ENCODE measurements around the gene THBS2.
"Not testable (repeated sequence)": the region's sequence is repeated elsewhere in the genome, so short reads cannot be mapped to it uniquely, and the experiment has no call there.

Gene THBS2

GRCh38 chr6:169220068-169220964 lies 33.3 kb downstream of the THBS2 start:
- H3K4me1 Mint-ChIP-seq: peaks cover 8% of the 10 kb centered on the region
- H3K27me3 Mint-ChIP-seq (ENCODE audit: low read depth): peaks cover 6% of the 10 kb centered on the region
- TF ChIP-seq CTCF (IDR thresholded peaks at IDR 0.05; ENCODE audit: unreplicated experiment in 3 of 3): no peak
- peaks cover 11% of the 10 kb centered on the region for H3K36me3 Mint-ChIP-seq (ENCODE audit: low read depth)
- no peak overlapping the region for H3K4me3 Mint-ChIP-seq
- no peak overlapping the region for H3K27ac Mint-ChIP-seq
- peaks cover 7% of the 10 kb centered on the region for H3K9me3 Mint-ChIP-seq

- Mint-ChIP-seq H3K36me3 (ENCODE audit: low read depth) (peaks cover 5% of the 10 kb centered on the region), H3K27ac (no peak overlapping the region), H3K4me3 (no peak overlapping the region), H3K27me3 (ENCODE audit: low read depth) (no peaks in the 10 kb centered on the region), H3K9me3 (peaks cover 3% of the 10 kb centered on the region), H3K4me1 (peaks cover 19% of the 10 kb centered on the region)
- TF ChIP-seq CTCF (IDR thresholded peaks at IDR 0.05; ENCODE audit: unreplicated experiment in 3 of 3): no peak
These were observed 35.7 kb downstream of the THBS2 start for GRCh38 chr6:169217972-169218371.

- H3K9me3 Mint-ChIP-seq: peaks cover 5% of the 10 kb centered on the region
- peaks cover 5% of the 10 kb centered on the region for H3K36me3 Mint-ChIP-seq (ENCODE audit: low read depth)
- H3K27me3 Mint-ChIP-seq (ENCODE audit: low read depth): no peaks in the 10 kb centered on the region
- peaks cover 30% of the 10 kb centered on the region for H3K4me1 Mint-ChIP-seq
- peak overlapping the region in 1 of 3 experiments; percentile 99 for H3K27ac Mint-ChIP-seq
- H3K4me3 Mint-ChIP-seq: no peak overlapping the region
- no peak for TF ChIP-seq CTCF (IDR thresholded peaks at IDR 0.05; ENCODE audit: unreplicated experiment in 3 of 3)
These were observed 36.8 kb downstream of the THBS2 start for GRCh38 chr6:169216830-169217229.

DNA sequence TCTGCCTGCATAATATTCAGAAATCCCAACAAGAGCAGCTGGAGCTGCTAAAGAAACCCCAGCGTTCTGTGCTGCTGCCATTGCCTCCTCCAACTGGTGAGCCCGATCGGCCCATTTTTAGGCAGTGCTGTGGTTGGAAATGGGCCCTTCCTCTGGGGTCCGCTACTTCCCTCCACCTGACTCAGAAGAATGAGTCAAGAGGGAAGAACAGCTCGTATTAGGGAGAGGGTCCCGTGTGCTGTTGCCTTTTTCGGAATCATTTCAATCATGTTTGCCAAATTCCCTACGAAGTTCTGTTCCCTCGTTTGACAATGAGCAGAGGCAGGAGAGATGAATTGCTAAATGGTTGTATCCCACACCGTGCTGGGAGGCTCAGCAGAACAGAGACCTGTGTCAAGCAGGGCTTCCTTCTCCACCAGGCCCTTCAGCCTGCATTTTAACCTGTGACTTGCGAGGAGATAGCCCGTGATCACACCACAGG lies 38.4 kb downstream of the THBS2 start:
- Mint-ChIP-seq H3K36me3 (ENCODE audit: low read depth) (peaks cover 5% of the 10 kb centered on the region), H3K9me3 (peaks cover 5% of the 10 kb centered on the region), H3K27me3 (ENCODE audit: low read depth) (no peaks in the 10 kb centered on the region), H3K27ac (peak overlapping the region; percentile 72 to 99 (median 97)), H3K4me3 (peak overlapping the region in 2 of 3 experiments; percentile 20 to 26), H3K4me1 (peaks cover 33% of the 10 kb centered on the region)
- no peak for TF ChIP-seq CTCF (IDR thresholded peaks at IDR 0.05; ENCODE audit: unreplicated experiment in 3 of 3)

DNA sequence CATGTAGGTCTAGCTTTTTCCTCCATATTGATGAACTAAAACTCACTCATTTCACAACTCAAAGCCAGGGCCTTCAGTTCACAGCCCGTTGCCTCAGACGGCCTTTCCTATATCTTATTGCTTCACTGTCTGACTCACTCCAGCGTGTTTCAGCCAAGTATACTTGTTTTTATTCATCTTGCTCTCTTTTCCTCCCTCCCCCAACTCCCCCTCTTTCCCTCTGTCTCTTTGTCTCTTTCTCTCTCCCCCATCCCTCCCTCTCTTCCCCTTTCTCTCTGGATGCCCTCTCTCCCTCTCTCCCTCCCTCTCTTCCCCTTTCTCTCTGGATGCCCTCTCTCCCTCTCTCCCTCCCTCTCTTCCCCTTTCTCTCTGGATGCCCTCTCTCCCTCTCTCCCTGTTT lies 38.9 kb downstream of the THBS2 start:
- H3K36me3 Mint-ChIP-seq (ENCODE audit: low read depth); H3K27me3 Mint-ChIP-seq (ENCODE audit: low read depth); H3K9me3 Mint-ChIP-seq: not testable (repeated sequence)
- Mint-ChIP-seq H3K4me3 (peak overlapping the region; percentile 26 to 69 (median 65)), H3K4me1 (peaks cover 33% of the 10 kb centered on the region), H3K27ac (peak overlapping the region; percentile 72 to 99 (median 97))

- Mint-ChIP-seq H3K27me3 (ENCODE audit: low read depth) (no peaks in the 10 kb centered on the region), H3K27ac (peak overlapping the region; percentile 45 to 99 (median 97)), H3K4me1 (peaks cover 33% of the 10 kb centered on the region), H3K36me3 (ENCODE audit: low read depth) (peaks cover 5% of the 10 kb centered on the region), H3K9me3 (peaks cover 15% of the 10 kb centered on the region), H3K4me3 (peak overlapping the region in 1 of 3 experiments; percentile 69)
- TF ChIP-seq CTCF (IDR thresholded peaks at IDR 0.05; ENCODE audit: unreplicated experiment in 3 of 3): no peak
These were observed 39.7 kb downstream of the THBS2 start for GRCh38 chr6:169213814-169214520.
